Midbrain (tissue), 1 donor: ENCODE data around the gene GM2A.
"Not testable (repeated sequence)": the region's sequence is repeated elsewhere in the genome, so short reads cannot be mapped to it uniquely, and the experiment has no call there.

Source experiments
- DNase-seq: peaks from one replicate; lab custom pipeline; 2025; lab: John Stamatoyannopoulos, UW

Gene GM2A

DNA sequence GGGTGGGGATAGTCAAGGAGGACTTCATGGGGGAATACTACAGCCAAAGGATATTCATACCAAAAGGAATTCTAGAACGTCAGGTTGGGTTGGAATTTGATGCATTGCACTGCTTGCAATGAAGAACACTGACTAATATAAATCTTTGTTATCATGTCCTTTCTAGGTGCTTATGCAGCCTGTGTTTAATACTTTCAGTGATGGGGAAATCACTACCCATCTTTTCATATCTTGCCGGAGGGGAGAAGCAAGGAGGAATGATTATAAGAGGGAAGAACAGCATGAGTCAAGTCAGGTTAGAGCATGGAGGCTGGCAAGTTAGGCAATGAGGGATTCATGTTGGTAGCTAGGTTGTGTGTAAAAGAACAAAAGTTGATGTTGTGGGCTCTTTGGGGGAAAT is 24.0 kb upstream of the GM2A start:
- DNase-seq = no peak

- DNase-seq = no peak
Measured at GRCh38 chr5:151230048-151230680, 22.8 kb upstream of the GM2A start.

DNA sequence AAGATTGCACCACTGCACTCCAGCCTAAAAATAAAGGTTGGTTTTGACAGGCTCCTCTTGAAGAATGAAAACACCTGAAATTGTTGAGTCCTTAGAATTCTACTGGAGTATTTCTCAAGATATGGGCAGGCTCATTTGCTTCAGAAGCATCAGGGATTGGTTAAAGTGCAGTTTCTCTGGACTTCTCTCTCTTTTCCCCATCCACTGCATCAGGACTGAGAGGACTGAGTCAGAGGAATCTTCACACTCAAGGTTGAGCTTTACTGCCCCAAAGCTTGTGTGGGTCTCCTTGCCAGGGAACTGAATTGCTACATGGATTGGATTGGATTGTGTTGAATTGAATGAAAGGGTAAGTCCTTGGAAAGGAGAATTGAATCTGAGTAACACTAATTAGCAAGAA is 21.6 kb upstream of the GM2A start:
- no peak for DNase-seq

- no peak for DNase-seq
Measured at GRCh38 chr5:151233616-151234085, 19.3 kb upstream of the GM2A start.

- no peak for DNase-seq
Measured at GRCh38 chr5:151234476-151235238, 18.3 kb upstream of the GM2A start.

DNA sequence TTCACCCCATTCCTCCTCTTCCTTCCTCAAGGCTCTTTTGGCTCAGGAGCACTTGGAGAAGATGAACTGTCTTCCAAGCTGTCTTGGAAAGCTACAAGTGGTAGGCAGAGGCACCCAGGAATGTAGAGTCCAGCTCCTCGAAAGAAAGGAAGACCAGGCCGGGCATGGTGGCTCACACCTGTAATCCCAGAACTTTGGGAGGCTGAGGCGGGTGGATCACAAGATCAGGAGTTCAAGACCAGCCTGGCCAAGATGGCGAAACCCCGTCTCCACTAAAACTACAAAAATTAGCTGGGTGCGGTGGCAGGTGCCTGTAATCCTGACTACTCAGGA is 17.8 kb upstream of the GM2A start:
- DNase-seq = not testable (repeated sequence)

- DNase-seq = no peak
Measured at GRCh38 chr5:151236888-151237287, 16.1 kb upstream of the GM2A start.

- DNase-seq = no peak
Measured at GRCh38 chr5:151237685-151238084, 15.3 kb upstream of the GM2A start.

- DNase-seq = no peak
Measured at GRCh38 chr5:151238303-151238741, 14.7 kb upstream of the GM2A start.

DNA sequence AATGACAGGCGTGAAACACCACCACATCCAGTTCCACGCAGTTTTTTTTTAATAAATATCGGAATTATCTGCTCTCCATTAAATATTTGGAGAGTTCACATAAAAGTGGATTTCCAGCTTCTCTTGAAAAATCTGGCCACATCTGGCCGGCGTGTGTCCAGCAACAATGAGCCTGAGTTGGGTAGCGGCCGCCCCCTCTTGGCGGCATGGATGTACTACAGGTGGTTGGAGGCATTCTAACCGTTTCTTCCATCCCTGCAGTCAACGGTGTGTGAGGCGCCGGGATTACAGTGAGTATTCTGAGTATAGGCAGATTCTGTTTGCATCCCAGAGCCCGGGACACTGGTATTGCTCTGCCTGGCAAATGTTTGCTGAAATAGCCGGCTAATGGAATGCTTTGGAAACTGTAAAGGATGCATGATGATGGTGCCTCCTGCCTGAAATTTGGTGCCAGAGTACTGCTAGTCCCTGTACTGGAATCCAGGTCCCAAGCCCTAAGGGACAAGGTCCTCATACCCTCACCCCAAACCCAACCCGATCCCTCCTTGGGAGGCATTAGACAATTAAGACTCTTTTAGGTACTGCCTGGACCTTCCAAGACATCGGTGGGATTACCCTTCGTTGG is 13.6 kb upstream of the GM2A start:
- peak; percentile 61 for DNase-seq

DNA sequence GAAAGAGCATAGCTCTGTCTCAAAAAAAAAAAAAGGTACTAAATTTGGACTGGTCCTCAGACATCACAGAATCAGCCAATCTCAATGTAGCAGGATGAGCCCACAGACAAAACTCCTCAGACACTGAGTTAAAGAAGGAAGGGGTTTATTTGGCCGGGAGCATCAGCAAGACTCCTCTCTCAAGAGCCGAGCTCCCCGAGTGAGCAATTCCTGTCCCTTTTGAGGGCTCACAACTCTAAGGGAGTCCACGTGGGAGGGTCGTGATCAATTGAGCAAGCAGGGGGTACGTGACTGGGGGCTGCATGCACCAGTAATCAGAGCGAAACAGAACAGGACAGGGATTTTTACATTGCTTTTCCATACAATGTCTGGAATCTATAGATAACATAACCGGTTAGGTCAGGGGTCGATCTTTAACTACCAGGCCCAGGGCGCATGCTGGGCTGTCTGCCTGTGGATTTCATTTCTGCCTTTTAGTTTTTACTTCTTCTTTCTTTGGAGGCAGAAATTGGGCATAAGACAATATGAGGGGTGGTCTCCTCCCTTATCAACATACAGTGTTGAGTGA is 12.6 kb upstream of the GM2A start:
- DNase-seq = not testable (repeated sequence)

GRCh38 chr5:151240924-151241635 is 11.9 kb upstream of the GM2A start:
- DNase-seq = no peak

DNA sequence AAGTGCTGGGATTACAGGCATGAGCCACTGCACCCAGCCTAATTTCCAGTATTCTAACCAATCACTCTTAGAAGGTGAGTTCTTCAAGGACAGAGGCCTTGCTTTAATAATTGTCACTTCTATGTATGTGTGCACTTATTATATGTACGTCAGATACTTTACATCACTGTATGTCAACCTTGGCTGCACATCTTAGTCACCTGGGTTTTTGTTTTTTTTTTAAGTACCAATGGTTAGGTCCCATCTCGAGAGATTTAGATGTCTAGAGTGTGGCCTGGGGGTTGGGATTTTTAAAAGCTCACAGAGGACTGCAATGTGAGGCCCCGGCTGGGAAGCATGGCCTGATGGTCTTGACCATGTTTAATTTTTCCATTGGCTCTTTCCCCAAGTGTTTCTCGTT is 9.9 kb upstream of the GM2A start:
- no peak for DNase-seq

- no peak for DNase-seq
Measured at GRCh38 chr5:151243564-151243963, 9.4 kb upstream of the GM2A start.

- no peak for DNase-seq
Measured at GRCh38 chr5:151244206-151244605, 8.8 kb upstream of the GM2A start.

DNA sequence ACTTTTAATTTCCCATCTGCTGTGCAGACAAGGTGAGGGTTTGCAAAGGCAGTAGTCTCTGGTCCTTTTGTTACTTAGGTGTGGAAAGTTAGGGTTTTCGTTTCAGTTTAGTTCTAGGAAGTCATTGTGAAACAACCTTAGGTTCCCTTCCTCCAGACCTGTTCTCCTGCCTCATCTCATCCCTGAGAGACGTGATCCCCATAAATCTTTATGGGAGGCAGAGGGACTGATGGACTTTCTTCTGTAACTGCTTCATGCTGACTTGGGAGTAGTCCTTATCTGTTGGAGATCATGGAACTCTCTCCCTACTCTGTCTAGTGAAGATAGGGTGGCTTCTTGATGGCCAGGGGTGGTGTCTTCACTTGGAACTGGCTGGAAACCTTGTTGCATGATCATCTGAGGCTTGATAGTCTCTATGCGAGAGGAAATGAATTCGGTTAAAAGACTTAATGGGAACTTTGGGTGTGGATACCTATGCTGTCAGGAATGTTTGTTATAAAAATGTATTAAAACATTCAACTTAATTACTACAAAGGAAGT is 7.2 kb upstream of the GM2A start:
- no peak for DNase-seq

- no peak for DNase-seq
Measured at GRCh38 chr5:151248651-151249050, 4.3 kb upstream of the GM2A start.

GRCh38 chr5:151249281-151249680 is 3.7 kb upstream of the GM2A start:
- no peak for DNase-seq

- DNase-seq = no peak
Measured at GRCh38 chr5:151250346-151251000, 2.5 kb upstream of the GM2A start.

DNA sequence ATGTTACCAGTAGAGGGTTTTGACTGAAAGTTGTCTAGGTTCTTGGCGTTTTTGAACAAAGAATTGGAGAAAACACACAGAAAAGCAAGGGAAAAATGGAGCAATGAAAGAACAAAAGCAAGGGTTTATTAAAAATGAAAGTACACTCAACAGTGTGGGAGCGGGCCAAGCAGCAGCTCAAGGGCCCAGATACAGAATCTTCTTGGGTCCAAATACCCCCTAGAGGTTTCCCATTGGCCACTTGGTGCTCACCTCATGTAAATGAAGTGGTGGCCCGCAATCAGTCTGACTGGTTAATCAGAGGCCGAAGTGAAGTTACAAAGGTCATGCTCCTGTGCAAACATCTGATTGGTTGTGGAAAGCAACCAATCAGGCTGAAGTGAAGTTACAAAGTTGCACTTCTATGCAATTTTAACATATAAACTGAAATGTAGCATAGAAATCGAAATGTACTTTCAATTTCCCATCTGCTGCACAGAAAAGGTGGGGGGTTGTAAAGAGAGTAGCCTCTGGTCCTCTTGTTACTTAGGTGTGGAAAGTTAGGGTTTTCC is 1.9 kb upstream of the GM2A start:
- DNase-seq = no peak

DNA sequence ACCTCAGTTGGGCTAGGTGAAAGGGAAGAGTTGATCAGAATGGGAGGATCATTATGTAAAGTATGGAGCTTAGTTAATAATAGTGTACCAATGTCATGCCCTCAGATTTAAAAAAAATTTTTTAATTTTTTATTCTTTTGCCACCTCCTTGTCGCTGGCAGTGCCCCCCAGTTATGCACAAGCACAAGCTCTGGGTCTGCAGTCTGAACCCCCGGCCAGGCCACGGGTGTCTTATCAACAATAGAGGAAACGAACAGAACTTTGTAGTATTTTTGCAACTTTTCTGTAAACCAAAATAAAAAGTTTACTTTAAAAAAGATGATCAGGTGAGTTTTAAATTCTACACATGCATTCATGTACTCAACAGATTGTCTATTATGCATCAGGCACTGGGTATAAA is 1.4 kb upstream of the GM2A start:
- no peak for DNase-seq
